ENCODE results near the gene PDF.

- TF ChIP-seq POLR2A (IDR thresholded peaks at IDR 0.05) (no peak), CTCF (IDR thresholded peaks at IDR 0.05) (no peak)
These were observed 9.7 kb downstream of the PDF start for GRCh38 chr16:69320740-69321073.

Measured in Peyer's patch (tissue), 4 donors.